Measurements from ENCODE around the gene B9D2.
A peak's percentile ranks its signal among the peaks of the same experiment; 100 is the strongest.
"Not testable (repeated sequence)": the region's sequence is repeated elsewhere in the genome, so short reads cannot be mapped to it uniquely, and the experiment has no call there.

The B9D2 gene

DNA sequence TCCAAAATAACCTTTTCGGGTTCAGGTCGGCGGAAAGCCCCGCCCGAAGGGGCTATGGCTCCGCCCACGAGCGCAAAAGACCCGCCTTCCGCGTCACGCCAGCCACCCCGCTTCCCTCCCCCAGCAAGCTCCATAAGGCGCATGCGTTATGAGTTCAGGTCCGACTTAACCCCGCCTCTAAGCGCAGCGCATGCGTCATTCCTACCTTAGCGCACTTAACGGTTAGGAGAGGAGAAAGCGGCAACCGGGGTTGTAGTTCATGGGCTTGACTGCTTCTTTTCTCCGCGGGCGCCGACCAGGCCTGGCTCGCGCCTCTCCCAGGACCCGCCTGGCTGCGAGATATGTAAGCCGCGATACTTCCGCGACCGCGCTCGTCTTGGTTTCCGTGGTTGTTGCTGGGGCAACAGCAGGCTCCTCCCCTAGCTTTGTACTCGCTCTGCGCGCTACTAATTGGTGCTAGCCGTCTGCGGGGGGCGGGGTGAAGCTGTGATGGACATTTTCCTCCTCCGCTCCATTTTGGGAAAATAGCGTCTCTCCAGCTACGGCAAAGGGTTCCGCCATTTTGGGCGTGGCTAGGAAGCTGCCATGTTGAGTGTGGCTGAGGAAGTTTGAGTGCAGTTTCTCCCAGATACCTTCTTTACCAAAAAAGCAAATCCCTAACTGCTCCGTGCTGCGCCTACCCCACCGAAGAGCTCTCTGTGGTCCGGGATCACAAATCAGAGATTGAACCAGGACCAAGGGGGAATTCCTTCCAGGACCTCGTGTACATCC is at the start of gene B9D2:
B9D2 (minus strand) TSS at position 397 of the 771 bp plus-strand sequence. CDS start 630 bp downstream, outside the sequence.
- DNase-seq: peak; percentile 99

DNA sequence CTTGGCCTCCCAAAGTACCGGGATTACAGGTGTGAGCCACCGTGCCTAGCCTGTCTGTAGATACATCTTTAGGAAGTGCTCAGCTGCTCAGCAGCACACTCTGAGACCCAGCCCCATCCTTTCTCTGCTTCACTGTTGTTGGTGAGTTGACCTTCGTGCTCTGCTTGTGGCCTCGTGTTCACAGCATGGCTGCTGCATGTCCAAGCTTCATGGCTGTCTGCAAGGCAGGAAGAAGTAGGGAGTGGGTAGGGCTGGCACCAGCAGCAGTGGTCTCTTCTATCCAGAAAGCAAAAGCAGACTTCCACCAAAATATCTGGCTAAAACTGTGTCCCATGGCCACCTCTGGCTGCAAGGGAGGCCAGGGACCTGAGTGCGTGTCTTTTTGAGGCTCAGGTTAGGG is 49.0 kb upstream of the B9D2 start:
- DNase-seq: no peak

DNA sequence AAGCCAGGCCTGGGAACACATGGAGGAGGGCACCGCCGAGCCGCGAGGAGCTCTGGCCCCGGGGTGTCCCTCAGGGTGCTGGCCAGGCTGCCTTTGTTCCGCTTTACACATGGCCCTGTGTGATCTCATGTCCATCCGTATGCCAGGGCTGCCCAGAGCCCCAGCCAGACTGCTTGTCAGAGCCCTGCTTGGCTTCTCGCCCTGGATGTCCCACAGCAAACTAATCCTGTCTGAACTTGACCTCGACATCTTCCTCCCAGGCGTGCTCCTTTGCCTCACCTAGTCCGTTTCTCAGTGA is 48.0 kb upstream of the B9D2 start:
- no peak for DNase-seq

DNA sequence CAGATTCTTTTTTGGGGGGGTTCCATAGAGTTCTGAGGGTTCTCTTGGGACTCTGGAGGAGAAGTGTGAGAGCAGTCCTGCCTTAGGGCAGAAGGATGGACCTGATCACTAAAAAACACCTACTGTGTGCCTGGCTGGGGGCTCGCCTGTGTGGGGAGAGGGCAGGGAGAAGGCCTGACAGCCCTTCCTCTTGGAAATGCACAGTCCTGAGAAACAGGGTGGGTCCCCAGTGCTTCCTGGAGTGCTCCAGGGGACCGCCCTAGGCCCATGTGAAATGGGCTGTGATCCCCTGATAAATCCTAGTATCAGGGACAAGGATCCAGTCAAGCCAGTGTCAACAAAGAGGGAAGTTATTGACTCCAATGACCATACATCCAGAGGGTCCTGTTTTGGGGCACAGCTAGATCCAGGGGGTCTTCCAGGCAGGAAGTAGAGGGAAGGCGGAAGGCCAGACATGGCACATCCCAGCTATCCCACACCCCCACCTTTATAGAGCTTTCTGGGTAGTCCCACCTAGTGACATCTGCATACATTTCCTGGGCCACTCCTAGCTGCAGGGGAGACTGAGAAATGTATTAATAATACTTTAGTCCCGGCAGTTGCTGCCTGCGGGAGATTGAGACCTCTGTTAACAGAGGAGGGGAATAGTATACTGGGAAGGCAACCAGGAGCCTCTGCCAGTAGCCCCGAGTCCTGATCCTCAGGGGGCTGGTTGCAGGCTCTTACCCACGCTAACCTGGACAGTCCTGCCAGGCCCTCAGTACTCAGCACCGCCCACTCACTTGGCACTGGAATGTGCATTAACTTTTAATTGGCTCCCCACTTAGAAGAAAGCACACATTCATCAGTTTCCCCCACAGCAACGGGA is 47.4 kb upstream of the B9D2 start:
- no peak for DNase-seq

DNA sequence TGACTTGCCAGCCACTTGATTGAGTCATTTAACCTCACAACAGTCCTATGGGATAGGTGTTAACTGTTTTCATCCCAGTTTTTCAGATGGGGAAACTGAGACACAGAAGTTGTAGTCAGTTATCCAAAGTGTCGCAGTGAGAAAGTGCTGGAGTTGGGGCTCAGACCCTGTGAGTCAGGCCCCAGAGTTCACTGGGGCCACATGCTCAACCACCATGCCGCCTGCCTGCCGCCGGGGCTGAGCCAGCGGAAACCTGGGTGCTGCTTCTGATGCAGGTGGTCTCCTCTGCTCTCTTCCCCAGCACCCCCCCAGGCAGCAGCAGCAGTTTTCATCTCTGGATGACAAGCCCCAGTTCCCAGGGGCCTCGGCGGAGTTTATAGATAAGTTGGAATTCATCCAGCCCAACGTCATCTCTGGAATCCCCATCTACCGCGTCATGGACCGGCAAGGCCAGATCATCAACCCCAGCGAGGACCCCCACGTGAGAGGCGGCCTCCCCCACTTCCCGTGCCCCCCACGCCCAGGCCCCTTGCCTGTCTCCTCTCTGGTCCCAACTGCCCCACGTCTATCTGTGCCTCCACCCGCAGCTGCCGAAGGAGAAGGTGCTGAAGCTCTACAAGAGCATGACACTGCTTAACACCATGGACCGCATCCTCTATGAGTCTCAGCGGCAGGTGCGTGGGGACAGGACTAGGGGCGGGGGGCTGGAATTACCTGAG is 46.5 kb upstream of the B9D2 start:
- DNase-seq: no peak

- no peak for DNase-seq
Measured at GRCh38 chr19:41409288-41409687, 45.3 kb upstream of the B9D2 start.

GRCh38 chr19:41408846-41409245 is 44.9 kb upstream of the B9D2 start:
- not testable (repeated sequence) for DNase-seq

DNA sequence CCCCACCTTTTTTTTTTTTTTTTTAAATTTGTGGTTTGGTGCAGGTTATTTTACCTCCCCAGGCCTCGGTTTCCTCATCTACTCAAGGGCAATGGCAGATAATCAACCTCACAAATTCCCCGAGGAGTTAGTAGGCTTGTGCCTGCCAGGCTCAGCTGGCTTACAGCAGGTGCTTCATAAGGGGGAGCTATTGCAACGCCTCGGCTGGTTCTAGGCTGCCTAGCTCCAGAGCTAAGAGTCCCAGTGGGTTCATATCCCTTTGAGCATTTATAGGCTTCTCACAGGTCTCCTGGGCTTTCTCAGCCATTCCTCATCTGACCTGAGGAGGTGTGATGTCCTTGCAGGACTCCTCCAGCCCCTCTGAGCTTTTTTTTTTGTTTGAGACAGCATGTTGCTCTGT is 44.3 kb upstream of the B9D2 start:
- DNase-seq: no peak

- peak; percentile 59 for DNase-seq
Measured at GRCh38 chr19:41407271-41407670, 43.3 kb upstream of the B9D2 start.

DNA sequence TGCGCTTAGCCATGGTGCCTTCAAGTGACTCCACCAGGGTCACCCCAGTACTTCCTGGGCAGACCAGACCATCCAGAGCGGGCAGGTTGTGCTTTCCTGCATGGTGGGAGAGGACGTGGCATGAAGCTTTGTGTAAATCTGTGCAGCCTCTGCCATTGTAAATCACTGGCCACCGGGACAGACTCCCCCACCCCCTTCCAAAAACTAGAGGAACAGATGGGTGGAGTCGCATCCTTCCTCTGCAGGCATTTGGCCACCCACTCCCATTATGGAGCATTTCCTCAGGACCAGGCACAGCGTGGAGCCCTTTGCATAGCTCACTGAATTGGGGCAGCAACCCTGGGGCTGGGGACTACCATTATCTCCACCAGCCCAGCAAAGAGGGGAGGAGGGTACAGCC is 41.8 kb upstream of the B9D2 start:
- no peak for DNase-seq

- DNase-seq: no peak
Measured at GRCh38 chr19:41403181-41403970, 39.4 kb upstream of the B9D2 start.

DNA sequence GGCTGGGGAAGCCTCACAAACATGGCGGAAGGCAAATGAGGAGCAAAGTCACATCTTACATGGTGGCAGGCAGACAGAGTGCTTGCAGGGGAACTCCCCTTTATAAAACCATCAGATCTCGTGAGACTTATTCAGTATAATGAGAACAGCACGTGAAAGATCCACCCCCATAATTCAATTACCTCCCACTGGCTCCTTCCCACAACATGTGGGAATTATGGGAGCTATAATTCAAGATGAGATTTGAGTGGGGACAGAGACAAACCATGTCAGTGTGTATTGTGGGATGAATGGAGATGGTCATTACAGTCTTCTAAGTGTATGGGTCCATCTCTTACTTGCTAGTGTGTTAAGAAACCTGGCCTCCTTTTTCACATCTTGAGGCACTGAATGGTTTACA is 38.1 kb upstream of the B9D2 start:
- DNase-seq: no peak

GRCh38 chr19:41401483-41401882 is 37.5 kb upstream of the B9D2 start:
- no peak for DNase-seq

DNA sequence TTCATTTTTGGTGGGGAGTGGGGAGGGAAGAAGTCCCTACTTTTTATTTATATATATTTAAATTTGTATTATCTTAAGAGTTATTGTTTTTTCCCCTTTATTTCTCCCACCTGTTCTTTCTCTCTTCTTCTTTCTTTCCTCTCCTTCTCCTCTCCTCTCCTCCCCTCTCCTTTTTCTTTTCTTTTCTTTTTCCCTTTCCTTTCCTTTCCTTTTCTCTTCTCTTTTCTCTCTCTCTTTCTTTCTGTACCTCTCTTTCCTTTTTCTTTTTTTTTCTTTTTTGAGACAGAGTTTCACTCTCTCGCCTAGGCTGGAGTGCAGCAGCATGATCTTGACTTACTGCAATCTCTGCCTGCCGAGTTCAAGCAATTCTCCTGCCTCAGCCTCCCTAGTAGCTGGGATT is 35.6 kb upstream of the B9D2 start:
- DNase-seq: no peak

- DNase-seq: no peak
Measured at GRCh38 chr19:41399091-41399490, 35.1 kb upstream of the B9D2 start.

GRCh38 chr19:41398598-41398997 is 34.6 kb upstream of the B9D2 start:
- DNase-seq: no peak

DNA sequence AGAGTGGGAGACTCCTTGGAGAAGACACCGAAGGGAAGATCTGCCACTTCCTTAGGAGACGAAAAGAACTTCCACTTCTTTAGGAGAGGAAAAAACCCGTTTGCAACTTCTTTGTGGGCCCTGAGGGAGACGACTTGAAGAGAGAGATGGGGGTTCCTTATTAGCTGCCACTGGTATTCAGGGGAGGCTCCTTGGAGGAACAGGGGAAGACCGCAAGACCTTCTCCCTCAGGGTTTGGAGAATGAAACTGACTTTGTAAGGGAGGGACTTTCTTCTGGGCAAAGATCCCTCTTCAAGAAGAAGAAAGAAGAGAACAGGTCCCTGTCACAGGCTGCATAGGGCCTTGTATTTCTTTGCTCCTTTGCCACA is 34.1 kb upstream of the B9D2 start:
- peak; percentile 42 for DNase-seq

GRCh38 chr19:41397086-41398049 is 33.4 kb upstream of the B9D2 start, which contains the start of the genes BCKDHA and EXOSC5:
BCKDHA (plus strand) TSS chr19:41397818; CDS start chr19:41397828, 10 bp downstream.
EXOSC5 (minus strand) TSS chr19:41397359; CDS start chr19:41397328, 31 bp downstream.
- DNase-seq: peak; percentile 100

- no peak for DNase-seq
Measured at GRCh38 chr19:41395355-41395754, 31.4 kb upstream of the B9D2 start.

GRCh38 chr19:41392775-41393174 is 28.8 kb upstream of the B9D2 start:
- DNase-seq: no peak

DNA sequence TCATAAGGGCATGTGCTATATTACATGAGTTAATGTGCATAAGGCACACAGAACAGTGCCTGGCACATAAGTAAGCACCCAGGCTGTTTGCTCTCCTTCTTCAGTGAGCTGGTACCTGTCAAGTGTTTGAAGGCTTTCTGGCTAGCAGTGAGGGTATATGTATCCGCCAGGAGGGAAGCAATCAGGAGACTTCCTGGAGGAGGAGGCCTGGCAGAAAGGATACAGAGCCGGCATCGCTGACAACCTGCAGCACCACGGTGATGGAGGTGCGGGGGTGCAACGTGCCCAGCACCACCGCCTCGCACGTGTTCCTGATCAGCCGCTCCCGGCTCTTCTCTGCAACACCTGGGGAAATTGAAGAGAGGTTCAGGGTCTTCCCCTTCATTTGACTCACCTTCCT is 27.7 kb upstream of the B9D2 start:
- DNase-seq: no peak

Measured in suppressor macrophage treated with lipopolysaccharide for 4 hours (primary cell).